Pancreas (tissue), 10 donors: ENCODE results near the gene C21orf91. TPM values are rescaled to one million over a fixed set of nuclear protein-coding genes. Genes with fewer than 3 reads are reported as not detected.
A peak's percentile ranks its signal among the peaks of the same experiment; 100 is the strongest.

ENCODE experiments used
- ATAC-seq, 4 donors: fragments of 200-7000 bp; cut with Tn5 transposase; one replicate each; pipeline versions ENCODE4 v1.8.0 to v1.9.1; 2020; ENCODE audit warnings: mild to moderate bottlenecking in 4 of 4, moderate library complexity in 4 of 4
- DNase-seq, 6 donors: peaks; one replicate each; pipeline ENCODE4 v3.0.0-alpha.2; 2020
- FAIRE-seq: peaks from 2 replicates; lab custom pipeline; 2012; peaks lifted over from hg19 to GRCh38; lab: Jason Lieb, UNC
- H3K27ac ChIP-seq, 4 donors: fragments of 200-600 bp; sonication (generic); 1 replicate in 3 of 4; 2 replicates in 1 of 4; pipeline versions ENCODE4 v1.5.0 to v1.8.0; 2020
- H3K27me3 ChIP-seq, 4 donors: fragments of 200-600 bp; one replicate each; pipeline ENCODE4 v1.8.0; 2021
- H3K36me3 ChIP-seq, 3 donors: fragments of 200-600 bp; sonication (generic) in 1 of 3; one replicate each; pipeline versions ENCODE4 v1.5.0 to v1.8.0; 2020 to 2021
- H3K4me1 ChIP-seq, 3 donors: fragments of 200-600 bp; one replicate each; pipeline ENCODE4 v1.8.0; 2021
- H3K4me3 ChIP-seq, 4 donors: fragments of 200-600 bp; sonication (generic) in 2 of 4; one replicate each; pipeline versions ENCODE4 v1.5.0 to v1.8.0; 2020 to 2021
- H3K9me3 ChIP-seq, 4 donors: fragments of 200-600 bp; one replicate each; pipeline ENCODE4 v1.8.0; 2021
- WGBS, 2 donors: extraction: QIAGEN DNeasy Blood & Tissue Kit; methylation state at CpG; one replicate each; pipeline ENCODE4 v1.1.7; 2013; 5-methylcytosine and 5-hydroxymethylcytosine counted together
- intact Hi-C, 3 donors: fragments of 100-400 bp; cut with DNase I; formaldehyde crosslinking; loops; one replicate each; pipeline versions ENCODE4 v1.11.1 to v1.14.2; 2022
- polyA plus RNA-seq, 2 donors: library from polyadenylated mRNA; stranded (reverse); fragments of 200-250 nt; gene quantifications; one replicate each; pipeline ENCODE4 v1.2.3, GENCODE V29; 2013
- total RNA-seq, 6 donors: library from RNA; stranded (reverse); fragmentation: NEBNext Ultra II Directional in 4 of 6; extraction: Animal tissue kit (Norgen Biotek cat#: 25700) in 4 of 6; gene quantifications; one replicate each; pipeline versions ENCODE4 v1.2.1 to v1.2.4, GENCODE V29; 2021 to 2023
- TF ChIP-seq, protein P1 (sequence below), 4 donors: fragments of 200-600 bp; sonication (generic) in 3 of 4; IDR thresholded peaks; one replicate each; pipeline versions ENCODE4 v1.5.0 to v1.8.0; 2021; ENCODE audit warnings: antibody characterized with exemption in 4 of 4
- donor health status: healthy with polysubstance abuse.
- donor health status: DM: no; HTN: no; CAD: no; lungs with moderate emphysema.
- donor health status: DM: no; HTN: no; CAD: no.
- donor health status: control.
- donor health status: control.
- donor health status: Bipolar disorder and iron deficiency.
- donor health status: DM: yes; HTN: yes; CAD: no.
- donor health status: DM: no; HTN: no; CAD: no.
- donor health status: DM: no; HTN: no; CAD: no.
- donor health status: DM: yes; HTN: yes; CAD: no.

The C21orf91 gene
- total and polyA plus RNA-seq, 8 donors, result 1.1 to 8.1 (median 3.5) TPM

DNA sequence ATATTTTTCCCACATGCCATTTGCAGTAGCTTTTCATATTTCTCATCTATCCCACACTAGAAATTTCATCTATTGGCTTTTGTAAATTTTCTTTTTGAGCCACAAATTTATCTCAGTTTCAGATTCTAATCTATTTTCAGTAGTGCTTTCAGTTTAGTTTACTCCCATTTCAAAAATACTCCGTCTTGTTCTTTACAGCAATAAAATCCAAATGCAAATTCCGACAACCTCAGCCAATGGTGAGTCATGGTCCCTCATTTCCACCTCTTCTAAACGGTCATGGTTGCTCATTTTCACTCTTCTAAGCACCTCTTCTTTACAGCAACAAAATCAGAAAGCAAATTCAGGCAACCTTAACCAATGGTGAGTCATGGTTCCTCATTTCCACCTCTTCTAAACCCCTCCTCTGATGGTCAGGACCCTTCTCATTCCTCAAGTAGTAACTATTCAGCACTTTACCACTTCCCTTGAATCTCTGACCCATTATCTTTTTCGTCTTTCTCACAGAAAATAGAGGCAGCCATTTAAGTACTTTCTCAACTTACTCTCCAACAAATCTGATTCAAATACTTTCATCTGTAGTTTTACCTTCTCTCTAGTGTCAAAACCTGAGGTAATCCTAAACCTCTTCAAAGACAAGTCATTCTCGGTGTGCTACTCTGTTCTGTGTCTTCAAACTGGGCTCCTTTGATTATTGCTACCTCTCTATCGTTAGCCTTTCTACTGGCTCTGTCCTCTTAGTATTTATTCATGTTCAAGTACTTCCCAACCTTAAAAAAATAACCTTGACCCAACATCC lies 34.4 kb downstream of the C21orf91 start:
- ATAC-seq (no peak), FAIRE-seq (no peak)
- intact Hi-C loops, result no loop called here

DNA sequence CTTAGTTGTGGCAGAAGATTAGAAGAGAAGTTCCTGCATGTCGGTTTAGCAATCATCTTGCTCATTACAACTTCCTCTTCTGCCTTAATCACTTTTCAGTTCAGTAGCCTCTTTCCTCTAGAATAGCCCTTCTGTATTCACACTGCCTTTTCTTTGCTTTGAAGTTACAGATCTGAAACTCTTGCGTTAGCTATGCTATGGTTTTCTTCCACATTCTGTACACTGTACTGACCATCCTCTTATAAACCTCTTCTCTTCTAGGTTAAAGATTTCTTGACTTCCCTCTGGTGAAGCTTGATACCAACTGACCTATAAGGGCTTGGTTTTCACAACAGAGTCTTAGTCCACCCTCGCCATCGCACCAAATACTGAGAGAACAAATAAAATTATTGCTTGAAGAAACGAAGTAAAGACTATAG lies 35.0 kb downstream of the C21orf91 start:
- peak in 2 of 4 donors; percentile 47 to 50 for ATAC-seq
- no peaks in the 10 kb centered on the region for H3K27me3 ChIP-seq
- FAIRE-seq, result no peak
- no peaks in the 10 kb centered on the region for H3K4me1 ChIP-seq
- TF ChIP-seq, protein P1, sequence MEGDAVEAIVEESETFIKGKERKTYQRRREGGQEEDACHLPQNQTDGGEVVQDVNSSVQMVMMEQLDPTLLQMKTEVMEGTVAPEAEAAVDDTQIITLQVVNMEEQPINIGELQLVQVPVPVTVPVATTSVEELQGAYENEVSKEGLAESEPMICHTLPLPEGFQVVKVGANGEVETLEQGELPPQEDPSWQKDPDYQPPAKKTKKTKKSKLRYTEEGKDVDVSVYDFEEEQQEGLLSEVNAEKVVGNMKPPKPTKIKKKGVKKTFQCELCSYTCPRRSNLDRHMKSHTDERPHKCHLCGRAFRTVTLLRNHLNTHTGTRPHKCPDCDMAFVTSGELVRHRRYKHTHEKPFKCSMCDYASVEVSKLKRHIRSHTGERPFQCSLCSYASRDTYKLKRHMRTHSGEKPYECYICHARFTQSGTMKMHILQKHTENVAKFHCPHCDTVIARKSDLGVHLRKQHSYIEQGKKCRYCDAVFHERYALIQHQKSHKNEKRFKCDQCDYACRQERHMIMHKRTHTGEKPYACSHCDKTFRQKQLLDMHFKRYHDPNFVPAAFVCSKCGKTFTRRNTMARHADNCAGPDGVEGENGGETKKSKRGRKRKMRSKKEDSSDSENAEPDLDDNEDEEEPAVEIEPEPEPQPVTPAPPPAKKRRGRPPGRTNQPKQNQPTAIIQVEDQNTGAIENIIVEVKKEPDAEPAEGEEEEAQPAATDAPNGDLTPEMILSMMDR (IDR thresholded peaks at IDR 0.05), result no peak
- H3K27ac ChIP-seq, result no peak overlapping the region
- H3K9me3 ChIP-seq, result no peaks in the 10 kb centered on the region
- H3K4me3 ChIP-seq, result no peak overlapping the region
- DNase-seq, result no peak
- peaks cover 0 to 14% (median 0%) of the 10 kb centered on the region in 3 donors for H3K36me3 ChIP-seq
- WGBS, 2 donors, result 75% methylated on average over 5 of the region's 5 CpGs
- intact Hi-C loops, result no loop called here

More for the DNA sequence above, 34.4 kb downstream of the C21orf91 start:
- Histone ChIP-seq H3K36me3 (peaks cover 0 to 14% (median 0%) of the 10 kb centered on the region in 3 donors), H3K27ac (no peak overlapping the region), H3K4me1 (no peaks in the 10 kb centered on the region), H3K4me3 (no peak overlapping the region), H3K9me3 (no peaks in the 10 kb centered on the region), H3K27me3 (no peaks in the 10 kb centered on the region)
- WGBS, 2 donors, result 86 to 88% methylated on average over 6 of the region's 6 CpGs
- TF ChIP-seq, protein P1 (IDR thresholded peaks at IDR 0.05), result no peak
- no peak for DNase-seq

DNA sequence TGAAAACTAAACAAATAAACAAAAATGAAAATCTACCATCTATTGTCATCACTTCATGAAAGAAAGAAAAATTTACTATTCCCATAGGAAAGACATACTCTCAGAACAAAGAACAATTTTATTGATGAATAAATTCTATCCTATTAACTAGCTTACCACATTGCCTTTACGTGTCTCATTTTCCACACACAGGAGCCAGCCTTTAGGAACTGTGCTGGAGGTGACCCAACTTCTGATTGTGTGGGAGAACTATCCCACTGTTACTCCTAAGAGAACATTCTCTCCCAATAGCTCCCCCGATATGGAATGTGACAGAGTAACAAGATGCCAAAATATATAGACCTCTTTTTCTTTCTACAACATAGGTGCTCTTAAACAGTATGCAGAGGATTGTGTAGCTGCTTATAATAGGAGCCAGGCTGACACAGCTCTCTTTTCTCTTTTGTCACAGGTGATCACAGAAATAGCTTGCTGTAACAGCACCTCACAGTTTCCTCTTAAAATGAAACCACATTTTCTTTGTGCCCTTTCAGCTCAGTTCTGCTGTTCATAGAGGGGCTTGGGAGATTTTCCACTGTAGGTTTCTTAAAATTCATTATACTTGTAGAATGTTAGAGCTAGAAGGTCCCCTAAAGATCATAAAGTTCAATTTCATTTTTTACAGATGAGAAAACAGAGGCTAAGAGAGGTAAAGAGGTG lies 35.5 kb downstream of the C21orf91 start:
- ATAC-seq (peak in 2 of 4 donors; percentile 13 to 29), FAIRE-seq (no peak), DNase-seq (no peak)
- no peak overlapping the region for H3K4me3 ChIP-seq
- no peak overlapping the region for H3K27ac ChIP-seq
- TF ChIP-seq, protein P1 (IDR thresholded peaks at IDR 0.05), result no peak
- 88 to 91% methylated on average over 2 of the region's 2 CpGs for WGBS, 2 donors
- no peaks in the 10 kb centered on the region for H3K27me3 ChIP-seq
- intact Hi-C loops, result no loop called here
- H3K9me3 ChIP-seq, result no peaks in the 10 kb centered on the region
- H3K4me1 ChIP-seq, result no peaks in the 10 kb centered on the region
- H3K36me3 ChIP-seq, result peaks cover 0 to 14% (median 0%) of the 10 kb centered on the region in 3 donors

DNA sequence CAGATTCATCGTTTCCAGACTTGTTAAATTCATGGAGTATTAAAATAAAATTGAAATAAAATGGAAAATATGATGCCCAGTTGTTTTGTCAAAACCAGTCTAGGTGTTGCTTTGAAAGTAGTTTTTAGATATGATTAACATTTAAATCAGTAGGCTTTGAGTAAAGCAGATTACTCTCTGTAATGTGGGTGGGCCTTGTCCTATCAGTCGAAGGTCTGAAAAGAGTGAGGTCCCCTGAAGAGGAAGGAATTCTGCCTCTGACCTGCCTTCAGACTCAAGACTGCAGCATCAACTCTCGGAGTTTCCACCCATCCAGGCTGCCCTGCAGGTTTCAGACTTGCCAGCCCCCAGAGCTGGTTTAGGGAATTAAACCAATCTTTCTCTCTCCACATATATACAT lies 36.2 kb downstream of the C21orf91 start:
- ATAC-seq (no peak), FAIRE-seq (no peak), DNase-seq (no peak)
- WGBS, 2 donors, result 89 to 96% methylated on average over 3 of the region's 3 CpGs
- no peaks in the 10 kb centered on the region for H3K4me1 ChIP-seq
- TF ChIP-seq, protein P1 (IDR thresholded peaks at IDR 0.05), result no peak
- intact Hi-C loops, result no loop called here
- no peaks in the 10 kb centered on the region for H3K9me3 ChIP-seq
- no peak overlapping the region for H3K4me3 ChIP-seq
- peaks cover 0 to 14% (median 0%) of the 10 kb centered on the region in 3 donors for H3K36me3 ChIP-seq
- no peaks in the 10 kb centered on the region for H3K27me3 ChIP-seq
- H3K27ac ChIP-seq, result no peak overlapping the region
